Endodermal cell (in vitro differentiated cells): ENCODE data around the gene KIAA0232. TPM values are rescaled to one million over a fixed set of nuclear protein-coding genes. Genes with fewer than 3 reads are reported as not detected.

Source experiments
- DNase-seq: peaks from one replicate; pipeline ENCODE4 v3.0.0-alpha.2; 2017
- H3K27ac ChIP-seq: 2 replicates; pipeline ENCODE4 v1.5.1; 2013; ENCODE audit warnings: mild to moderate bottlenecking, low read depth, low read length, moderate library complexity
- H3K27me3 ChIP-seq: 2 replicates; pipeline ENCODE4 v1.6.1; 2013; ENCODE audit warnings: mild to moderate bottlenecking, low read length, moderate library complexity; ENCODE audit not compliant: insufficient read depth, control insufficient read depth, poor library complexity, severe bottlenecking
- H3K36me3 ChIP-seq: 2 replicates; pipeline ENCODE4 v1.7.0; 2013; ENCODE audit warnings: mild to moderate bottlenecking, low read length, moderate library complexity; ENCODE audit not compliant: control insufficient read depth, insufficient read depth
- H3K4me1 ChIP-seq: one replicate; pipeline ENCODE4 v1.7.0; 2013; ENCODE audit warnings: low read length; ENCODE audit not compliant: control insufficient read depth, insufficient read depth
- H3K4me3 ChIP-seq: 2 replicates; pipeline ENCODE4 v1.5.1; 2013; ENCODE audit warnings: mild to moderate bottlenecking, low read length, moderate library complexity
- H3K9ac ChIP-seq: 2 replicates; pipeline ENCODE4 v1.6.1; 2013; ENCODE audit warnings: mild to moderate bottlenecking, low read length, moderate library complexity; ENCODE audit not compliant: poor library complexity, severe bottlenecking; ENCODE audit errors: extremely low read depth
- H3K9me3 ChIP-seq: 2 replicates; pipeline ENCODE4 v1.6.1; 2013; ENCODE audit warnings: mild to moderate bottlenecking, low read length, moderate library complexity; ENCODE audit not compliant: control insufficient read depth
- H3K27ac Mint-ChIP-seq: 2 replicates; pipeline ENCODE4 v1.8.0; 2020; ENCODE audit warnings: mixed read lengths
- H3K27me3 Mint-ChIP-seq: 2 replicates; pipeline ENCODE4 v1.8.0; 2021; ENCODE audit warnings: mild to moderate bottlenecking, mixed read lengths; ENCODE audit not compliant: insufficient read depth
- H3K36me3 Mint-ChIP-seq: 2 replicates; pipeline ENCODE4 v1.8.0; 2020; ENCODE audit warnings: low read depth, mixed read lengths
- H3K4me1 Mint-ChIP-seq: 2 replicates; pipeline ENCODE4 v1.8.0; 2020; ENCODE audit warnings: mixed read lengths
- H3K4me3 Mint-ChIP-seq: 2 replicates; pipeline ENCODE4 v1.8.0; 2020; ENCODE audit warnings: mild to moderate bottlenecking, moderate library complexity, mixed read lengths
- H3K9me3 Mint-ChIP-seq: 2 replicates; pipeline ENCODE4 v1.8.0; 2020; ENCODE audit warnings: mild to moderate bottlenecking, mixed read lengths
- WGBS, 2 experiments: methylation state at CpG; one replicate each; pipeline versions ENCODE4 v1.1.5 to v1.1.7; 2013; ENCODE audit warnings: missing lambda C conversion rate in 2 of 2, mixed read lengths in 1 of 2; ENCODE audit not compliant: insufficient coverage in 1 of 2, insufficient read length in 1 of 2; 5-methylcytosine and 5-hydroxymethylcytosine counted together
- total RNA-seq, 2 donors: library from RNA; stranded (reverse); fragmentation: NEBNext Ultra II Directional in 1 of 2; extraction: Animal tissue kit (Norgen Biotek cat#: 25700) in 1 of 2; gene quantifications; 2 replicates in 1 of 2; 3 replicates in 1 of 2; pipeline ENCODE4 v1.2.1, GENCODE V29; 2021
- TF ChIP-seq, protein P1 (sequence below): fragments of 200-600 bp; sonication (generic); conservative IDR thresholded peaks from 2 replicates; pipeline ENCODE4 v1.5.0; 2021; ENCODE audit warnings: antibody characterized with exemption, mild to moderate bottlenecking

KIAA0232 gene
- total RNA-seq, 2 donors from 2014 or later = 32.9 to 43.5 TPM

DNA sequence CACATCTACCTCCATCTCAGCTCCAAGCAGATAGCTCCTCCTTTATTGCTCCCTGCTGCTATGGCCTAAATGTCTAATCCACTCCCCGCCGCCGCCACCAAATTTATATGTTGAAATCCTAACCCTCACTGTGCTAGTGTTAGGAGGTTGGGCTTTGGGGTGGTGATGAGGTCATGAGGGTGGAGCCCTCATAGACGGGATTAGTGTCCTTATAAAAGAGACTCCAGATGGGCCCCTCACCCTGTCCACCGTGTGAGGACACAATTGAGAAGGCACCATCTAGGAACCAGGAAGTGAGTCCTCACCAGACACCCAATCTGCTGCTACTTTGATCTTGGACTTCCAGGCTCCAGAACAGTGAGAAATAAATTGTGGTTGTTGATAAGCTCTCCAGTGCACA lies 113.5 kb downstream of the KIAA0232 start:
- Mint-ChIP-seq H3K4me1 (no peaks in the 10 kb centered on the region), H3K9me3 (peaks cover 3% of the 10 kb centered on the region), H3K36me3 (no peaks in the 10 kb centered on the region), H3K27me3 (peaks cover 2% of the 10 kb centered on the region), H3K27ac (no peak overlapping the region), H3K4me3 (no peak overlapping the region)
- Histone ChIP-seq H3K4me1 (no peaks in the 10 kb centered on the region), H3K27ac (no peak overlapping the region), H3K4me3 (no peak overlapping the region), H3K27me3 (no peaks in the 10 kb centered on the region), H3K9me3 (no peaks in the 10 kb centered on the region), H3K9ac (no peak overlapping the region), H3K36me3 (no peaks in the 10 kb centered on the region)
- TF ChIP-seq, protein P1, sequence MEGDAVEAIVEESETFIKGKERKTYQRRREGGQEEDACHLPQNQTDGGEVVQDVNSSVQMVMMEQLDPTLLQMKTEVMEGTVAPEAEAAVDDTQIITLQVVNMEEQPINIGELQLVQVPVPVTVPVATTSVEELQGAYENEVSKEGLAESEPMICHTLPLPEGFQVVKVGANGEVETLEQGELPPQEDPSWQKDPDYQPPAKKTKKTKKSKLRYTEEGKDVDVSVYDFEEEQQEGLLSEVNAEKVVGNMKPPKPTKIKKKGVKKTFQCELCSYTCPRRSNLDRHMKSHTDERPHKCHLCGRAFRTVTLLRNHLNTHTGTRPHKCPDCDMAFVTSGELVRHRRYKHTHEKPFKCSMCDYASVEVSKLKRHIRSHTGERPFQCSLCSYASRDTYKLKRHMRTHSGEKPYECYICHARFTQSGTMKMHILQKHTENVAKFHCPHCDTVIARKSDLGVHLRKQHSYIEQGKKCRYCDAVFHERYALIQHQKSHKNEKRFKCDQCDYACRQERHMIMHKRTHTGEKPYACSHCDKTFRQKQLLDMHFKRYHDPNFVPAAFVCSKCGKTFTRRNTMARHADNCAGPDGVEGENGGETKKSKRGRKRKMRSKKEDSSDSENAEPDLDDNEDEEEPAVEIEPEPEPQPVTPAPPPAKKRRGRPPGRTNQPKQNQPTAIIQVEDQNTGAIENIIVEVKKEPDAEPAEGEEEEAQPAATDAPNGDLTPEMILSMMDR = no peak
- 67% methylated on average over 2 of the region's 5 CpGs; no CpG with 5 or more reads in 1 of the 2 experiments for WGBS, 2 experiments
- DNase-seq = no peak

- H3K9ac ChIP-seq = no peak overlapping the region
- Mint-ChIP-seq H3K4me1 (peaks cover 3% of the 10 kb centered on the region), H3K9me3 (no peaks in the 10 kb centered on the region), H3K4me3 (no peak overlapping the region), H3K36me3 (no peaks in the 10 kb centered on the region), H3K27ac (no peak overlapping the region), H3K27me3 (peaks cover 2% of the 10 kb centered on the region)
- DNase-seq = no peak
- no peaks in the 10 kb centered on the region for H3K27me3 ChIP-seq
- H3K4me1 ChIP-seq = no peaks in the 10 kb centered on the region
- 89% methylated on average over 3 of the region's 3 CpGs; no CpG with 5 or more reads in 1 of the 2 experiments for WGBS, 2 experiments
- H3K36me3 ChIP-seq = no peaks in the 10 kb centered on the region
- H3K4me3 ChIP-seq = no peak overlapping the region
- H3K27ac ChIP-seq = no peak overlapping the region
- no peaks in the 10 kb centered on the region for H3K9me3 ChIP-seq
- TF ChIP-seq, protein P1 = no peak
Measured at GRCh38 chr4:6898763-6899162, 116.2 kb downstream of the KIAA0232 start.

DNA sequence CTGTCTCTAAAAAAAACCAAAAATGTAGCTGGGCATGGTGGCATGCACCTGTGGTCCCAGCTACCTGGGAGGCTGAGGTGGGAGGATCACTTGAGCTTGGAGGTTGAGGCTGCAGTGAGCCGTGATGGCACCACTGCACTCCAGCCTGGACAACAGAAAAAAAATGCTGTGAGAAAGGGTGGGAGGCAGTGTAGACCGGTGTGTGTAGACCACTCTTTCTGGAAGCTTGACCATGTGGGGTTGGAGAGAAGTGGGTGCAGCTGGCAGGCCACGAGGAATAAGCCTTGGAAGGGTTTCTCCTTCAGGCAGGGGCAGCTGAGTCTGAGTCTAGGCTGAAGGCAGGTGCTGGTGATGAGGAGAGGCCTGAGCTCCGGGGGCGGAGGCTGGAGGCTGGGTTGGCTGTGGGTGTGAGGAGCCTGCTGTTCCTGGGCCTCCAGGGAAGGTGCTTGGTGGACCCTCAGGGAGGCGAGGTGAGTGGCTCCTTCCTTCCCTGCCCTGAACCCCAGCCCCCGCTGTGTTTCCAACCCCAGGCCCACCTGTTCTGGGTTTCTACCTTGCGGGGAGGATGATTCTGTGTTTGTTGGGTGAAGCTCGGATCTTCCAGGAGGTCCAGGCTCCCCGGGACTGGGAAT lies 117.8 kb downstream of the KIAA0232 start:
- 92 to 96% methylated on average over 4 to 10 of the region's 10 CpGs for WGBS, 2 experiments
- no peaks in the 10 kb centered on the region for H3K9me3 ChIP-seq
- H3K27ac ChIP-seq = no peak overlapping the region
- H3K27ac Mint-ChIP-seq = no peak overlapping the region
- no peak overlapping the region for H3K4me3 Mint-ChIP-seq
- no peak overlapping the region for H3K4me3 ChIP-seq
- H3K4me1 ChIP-seq = no peaks in the 10 kb centered on the region
- H3K9me3 Mint-ChIP-seq = no peaks in the 10 kb centered on the region
- H3K9ac ChIP-seq = no peak overlapping the region
- DNase-seq = no peak
- TF ChIP-seq, protein P1 = no peak
- H3K27me3 ChIP-seq = no peaks in the 10 kb centered on the region
- H3K36me3 Mint-ChIP-seq = no peaks in the 10 kb centered on the region
- peaks cover 3% of the 10 kb centered on the region for H3K27me3 Mint-ChIP-seq
- no peaks in the 10 kb centered on the region for H3K36me3 ChIP-seq
- H3K4me1 Mint-ChIP-seq = peaks cover 3% of the 10 kb centered on the region
